Bronchial epithelial cell (primary cell): ENCODE results near the gene UPB1. TPM values are rescaled to one million over a fixed set of nuclear protein-coding genes. Genes with fewer than 3 reads are reported as not detected.

Source experiments
- DNase-seq: peaks from one replicate; pipeline ENCODE4 v3.0.0-alpha.2; 2010; ENCODE audit warnings: low read depth
- FAIRE-seq: peaks from 2 replicates; lab custom pipeline; 2011; peaks lifted over from hg19 to GRCh38; lab: Jason Lieb, UNC
- H3K27me3 ChIP-seq: 2 replicates; pipeline ENCODE4 v1.5.1; 2011; ENCODE audit warnings: low read length; ENCODE audit not compliant: control insufficient read depth, insufficient read depth
- H3K36me3 ChIP-seq: 2 replicates; pipeline ENCODE4 v1.5.1; 2011; ENCODE audit warnings: low read length; ENCODE audit not compliant: control insufficient read depth, insufficient read depth
- H3K4me3 ChIP-seq: 2 replicates; pipeline ENCODE4 v1.5.1; 2011; ENCODE audit warnings: mild to moderate bottlenecking, low read depth, low read length, control low read depth
- total RNA-seq: library from RNA; depleted of rRNA; stranded (reverse); fragments of >200 nt; gene quantifications from 2 replicates; pipeline ENCODE4 v1.2.1, GENCODE V29; 2014
- TF ChIP-seq, protein P1 (sequence below): IDR thresholded peaks from 2 replicates; pipeline ENCODE4 v1.5.1; 2011; ENCODE audit warnings: mild to moderate bottlenecking, moderate library complexity, low read length, control low read depth, inconsistent platforms; ENCODE audit not compliant: insufficient read depth, severe bottlenecking

Gene UPB1
- total RNA-seq, 1 donor from 2014 or later = not detected

DNA sequence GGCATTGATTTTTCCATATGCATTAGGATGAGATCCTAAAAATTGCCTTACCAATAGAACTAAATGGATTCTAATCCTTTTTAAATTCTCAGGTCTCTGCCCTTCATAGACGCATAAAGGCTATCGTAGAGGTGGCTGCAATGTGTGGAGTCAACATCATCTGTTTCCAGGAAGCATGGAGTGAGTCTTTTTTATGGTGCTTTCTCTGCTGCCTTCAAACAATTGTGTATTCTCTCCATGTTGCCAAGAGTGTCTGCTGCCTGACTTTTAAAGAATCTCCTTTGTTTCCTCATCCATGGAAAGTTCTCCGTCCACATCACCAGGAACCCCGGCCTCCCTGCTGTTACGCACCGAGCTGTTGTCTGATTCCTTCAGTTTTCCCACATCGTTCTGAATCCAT is 6.9 kb downstream of the UPB1 start:
- no peak for FAIRE-seq
- H3K4me3 ChIP-seq = no peak overlapping the region
- DNase-seq = no peak
- TF ChIP-seq, protein P1, sequence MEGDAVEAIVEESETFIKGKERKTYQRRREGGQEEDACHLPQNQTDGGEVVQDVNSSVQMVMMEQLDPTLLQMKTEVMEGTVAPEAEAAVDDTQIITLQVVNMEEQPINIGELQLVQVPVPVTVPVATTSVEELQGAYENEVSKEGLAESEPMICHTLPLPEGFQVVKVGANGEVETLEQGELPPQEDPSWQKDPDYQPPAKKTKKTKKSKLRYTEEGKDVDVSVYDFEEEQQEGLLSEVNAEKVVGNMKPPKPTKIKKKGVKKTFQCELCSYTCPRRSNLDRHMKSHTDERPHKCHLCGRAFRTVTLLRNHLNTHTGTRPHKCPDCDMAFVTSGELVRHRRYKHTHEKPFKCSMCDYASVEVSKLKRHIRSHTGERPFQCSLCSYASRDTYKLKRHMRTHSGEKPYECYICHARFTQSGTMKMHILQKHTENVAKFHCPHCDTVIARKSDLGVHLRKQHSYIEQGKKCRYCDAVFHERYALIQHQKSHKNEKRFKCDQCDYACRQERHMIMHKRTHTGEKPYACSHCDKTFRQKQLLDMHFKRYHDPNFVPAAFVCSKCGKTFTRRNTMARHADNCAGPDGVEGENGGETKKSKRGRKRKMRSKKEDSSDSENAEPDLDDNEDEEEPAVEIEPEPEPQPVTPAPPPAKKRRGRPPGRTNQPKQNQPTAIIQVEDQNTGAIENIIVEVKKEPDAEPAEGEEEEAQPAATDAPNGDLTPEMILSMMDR = no peak
- no peaks in the 10 kb centered on the region for H3K36me3 ChIP-seq
- peaks cover 4% of the 10 kb centered on the region for H3K27me3 ChIP-seq

DNA sequence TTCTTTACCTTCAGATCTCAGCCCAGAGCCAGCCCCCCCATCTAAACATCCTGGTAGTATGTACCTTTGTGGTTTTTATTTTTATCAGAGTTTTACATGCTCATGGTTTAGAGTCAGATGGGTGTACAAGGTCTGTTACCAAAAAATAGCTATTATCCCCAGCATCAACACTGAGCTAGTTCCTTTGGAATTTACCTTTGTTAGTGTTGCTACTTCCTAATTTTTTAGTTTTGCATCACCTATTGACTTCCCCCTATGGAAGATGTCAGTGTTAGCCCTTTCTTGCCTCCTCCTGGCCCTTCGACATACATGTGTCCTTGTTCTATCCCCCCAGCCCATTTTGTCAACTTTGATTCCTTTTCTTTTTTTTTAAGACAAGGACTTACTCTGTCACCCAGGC is 7.4 kb downstream of the UPB1 start:
- no peak overlapping the region for H3K4me3 ChIP-seq
- TF ChIP-seq, protein P1 = no peak
- H3K27me3 ChIP-seq = peaks cover 4% of the 10 kb centered on the region
- FAIRE-seq (no peak), DNase-seq (no peak)
- H3K36me3 ChIP-seq = no peaks in the 10 kb centered on the region

DNA sequence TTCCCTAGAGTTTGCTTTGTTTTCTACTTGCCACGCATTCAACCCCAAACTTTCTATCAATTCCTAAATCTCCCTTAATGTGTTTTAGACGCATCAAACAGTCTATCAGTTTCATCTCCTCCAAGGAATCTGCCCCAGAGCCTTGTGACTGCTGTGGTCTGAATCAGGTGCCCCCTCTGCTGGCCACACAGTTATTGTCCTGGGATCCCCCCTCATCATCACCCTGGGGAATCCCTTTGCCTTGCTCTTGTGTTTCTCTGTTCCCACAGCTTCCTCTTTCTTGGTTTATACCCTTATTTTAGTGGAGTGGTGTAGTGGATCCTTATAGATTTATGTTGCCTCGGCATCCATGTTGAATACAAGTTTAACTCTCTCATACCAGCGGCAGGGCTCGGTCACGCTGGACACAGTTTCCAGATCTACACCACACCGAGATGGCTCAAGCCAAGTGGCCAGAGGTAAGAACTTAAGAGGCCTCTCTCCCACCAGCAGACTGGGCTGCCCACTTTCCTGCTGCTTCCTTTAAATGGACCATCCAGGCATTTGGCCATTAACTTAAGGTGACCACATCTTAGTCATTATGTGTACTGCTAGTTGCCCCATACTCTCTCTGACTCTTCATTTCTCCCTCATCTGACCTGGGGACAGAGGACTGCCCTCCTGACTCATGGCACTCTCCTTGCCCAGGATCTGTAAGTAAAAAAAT is 8.2 kb downstream of the UPB1 start:
- Histone ChIP-seq H3K27me3 (peaks cover 2% of the 10 kb centered on the region), H3K36me3 (no peaks in the 10 kb centered on the region), H3K4me3 (no peak overlapping the region)
- FAIRE-seq (no peak), DNase-seq (peak; percentile 38)
- TF ChIP-seq, protein P1 = peak; percentile 49

DNA sequence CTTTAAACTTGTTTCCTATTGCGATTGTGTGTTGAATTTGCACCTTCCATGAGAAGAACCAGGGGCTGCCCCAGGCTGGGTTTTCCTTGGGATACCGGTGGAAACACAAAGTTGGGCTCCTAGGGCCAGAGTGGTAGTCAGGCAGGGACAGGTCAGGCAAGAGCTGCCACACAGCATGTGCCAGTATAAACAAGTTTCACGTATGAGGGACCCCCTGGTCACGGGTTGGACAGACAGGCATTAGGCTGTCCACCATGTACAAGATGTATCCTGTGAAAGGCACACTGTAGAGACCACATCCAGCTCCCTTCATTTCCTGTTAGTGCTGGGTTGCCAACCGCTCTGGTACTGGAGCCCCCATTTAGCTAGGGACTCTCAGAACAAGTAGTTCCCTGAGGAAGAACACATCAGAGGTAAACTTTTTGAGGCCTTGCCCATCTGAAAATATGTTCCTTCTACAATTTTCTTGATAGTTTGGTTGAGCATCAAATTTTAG is 8.8 kb downstream of the UPB1 start:
- no peak for FAIRE-seq
- TF ChIP-seq, protein P1 = no peak
- Histone ChIP-seq H3K36me3 (no peaks in the 10 kb centered on the region), H3K27me3 (no peaks in the 10 kb centered on the region), H3K4me3 (no peak overlapping the region)
- no peak for DNase-seq

DNA sequence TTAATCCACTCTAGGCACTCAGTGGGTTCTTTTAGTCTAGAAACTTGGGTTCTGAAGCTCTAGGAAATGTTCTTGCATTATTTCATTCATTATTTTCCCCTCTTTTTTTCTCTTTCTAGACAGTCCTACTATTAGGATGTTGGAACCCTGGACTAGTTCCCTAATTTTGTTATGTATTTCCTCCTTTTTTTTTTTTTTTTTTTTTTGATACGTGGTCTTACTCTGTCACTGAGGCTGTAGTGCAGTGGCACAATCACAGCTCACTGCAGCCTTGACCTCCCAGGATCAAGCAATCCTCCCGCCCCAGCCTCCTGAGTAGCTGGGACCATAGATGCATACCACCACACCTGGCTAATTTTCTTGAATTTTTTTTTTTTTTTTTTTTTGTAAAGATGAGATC is 9.4 kb downstream of the UPB1 start:
- no peak for DNase-seq
- TF ChIP-seq, protein P1 = no peak
- no peaks in the 10 kb centered on the region for H3K27me3 ChIP-seq
- FAIRE-seq = no peak
- no peak overlapping the region for H3K4me3 ChIP-seq
- no peaks in the 10 kb centered on the region for H3K36me3 ChIP-seq
